Esophagus squamous epithelium (tissue), 5 donors: Measurements from ENCODE around the gene GABRR1. TPM values are rescaled to one million over a fixed set of nuclear protein-coding genes. Genes with fewer than 3 reads are reported as not detected.
"Not testable (repeated sequence)": the region's sequence is repeated elsewhere in the genome, so short reads cannot be mapped to it uniquely, and the experiment has no call there.

Experiments
- DNase-seq: peaks from one replicate; lab custom pipeline; 2025; lab: John Stamatoyannopoulos, UW
- H3K27ac ChIP-seq, 4 donors: fragments of 200-600 bp; sonication (generic); one replicate each; pipeline ENCODE4 v1.5.1; 2016 to 2019; ENCODE audit warnings: mild to moderate bottlenecking in 1 of 4
- H3K27me3 ChIP-seq, 4 donors: fragments of 200-600 bp; sonication (generic); 1 replicate in 3 of 4; 2 replicates in 1 of 4; pipeline versions ENCODE4 v1.5.1 to v1.6.0; 2017 to 2021; ENCODE audit warnings: antibody characterized with exemption in 1 of 4
- H3K36me3 ChIP-seq, 3 donors: fragments of 200-600 bp; sonication (generic); one replicate each; pipeline ENCODE4 v1.5.1; 2016 to 2019
- H3K4me1 ChIP-seq, 3 donors: fragments of 200-600 bp; sonication (generic); one replicate each; pipeline ENCODE4 v1.5.1; 2017 to 2019
- H3K4me3 ChIP-seq, 4 donors: fragments of 200-600 bp; sonication (generic); 1 replicate in 3 of 4; 2 replicates in 1 of 4; pipeline ENCODE4 v1.5.1; 2016 to 2019; ENCODE audit warnings: mild to moderate bottlenecking in 2 of 4, moderate library complexity in 1 of 4
- H3K9me3 ChIP-seq, 3 donors: fragments of 200-600 bp; sonication (generic); one replicate each; pipeline ENCODE4 v1.5.1; 2016 to 2019
- POLR2A ChIP-seq, 4 donors: fragments of 450-650 bp; IDR thresholded peaks; one replicate each; pipeline ENCODE4 v1.6.1; 2017; ENCODE audit warnings: antibody characterized with exemption in 4 of 4, mild to moderate bottlenecking in 4 of 4, moderate library complexity in 3 of 4
- WGBS, 2 donors: methylation state at CpG; one replicate each; pipeline ENCODE4 v1.1.5; 2018; 5-methylcytosine and 5-hydroxymethylcytosine counted together
- intact Hi-C: fragments of 100-400 bp; cut with DNase I; formaldehyde crosslinking; loops from one replicate; pipeline ENCODE4 v1.15.0; 2022
- total RNA-seq, 4 donors: library from RNA; depleted of rRNA; stranded (reverse); fragments of >200 nt; gene quantifications; one replicate each; pipeline ENCODE4 v1.1.0, GENCODE V29; 2016
- TF ChIP-seq, protein P1 (sequence below), 6 experiments: fragments of 450-650 bp in 4 of 6; fragments of 200-600 bp in 2 of 6; sonication (generic) in 2 of 6; IDR thresholded peaks; one replicate each; pipeline ENCODE4 v1.5.1; 2016 to 2019; ENCODE audit warnings: antibody characterized with exemption in 6 of 6, mild to moderate bottlenecking in 4 of 6, moderate library complexity in 4 of 6
- donor health status: DM: yes; HTN: yes; CAD: no.

The GABRR1 gene
- total RNA-seq, 4 donors from 2014 or later: 1.5 TPM; not detected in 3

DNA sequence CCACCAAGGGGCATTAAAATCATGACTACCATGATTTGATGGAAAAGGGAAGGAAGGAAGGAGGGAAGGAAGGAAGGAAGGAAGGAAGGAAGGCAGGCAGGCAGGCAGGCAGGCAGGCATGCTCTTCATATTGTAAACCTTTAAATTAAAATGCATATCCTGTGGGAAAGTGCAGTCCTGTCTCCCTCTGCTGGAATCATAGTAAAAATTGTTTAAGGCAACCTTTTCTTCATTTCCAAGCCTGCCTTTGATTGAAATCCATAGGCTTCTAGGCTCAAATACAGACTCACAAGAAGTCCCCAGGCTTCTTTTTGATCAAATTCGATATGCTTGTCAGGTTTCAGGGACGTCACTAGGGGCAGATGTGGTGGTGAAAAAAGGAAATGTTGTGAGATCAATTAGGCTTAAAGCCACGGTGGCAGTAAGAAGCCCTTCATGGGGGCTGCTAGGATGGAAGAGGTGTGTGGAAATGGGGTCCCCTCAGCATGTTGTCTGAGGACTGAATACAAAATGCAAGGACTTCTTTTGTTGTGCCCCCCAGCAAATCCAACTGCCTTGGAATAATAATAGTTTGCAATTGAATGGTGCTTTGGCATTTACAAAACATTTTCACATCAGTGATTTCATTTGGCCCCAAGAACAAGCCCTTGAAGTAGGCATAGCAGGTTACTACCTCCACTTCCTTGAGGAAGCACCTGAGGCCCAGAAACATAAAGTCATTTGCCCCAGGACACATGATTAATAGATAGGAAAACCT lies 25.6 kb upstream of the GABRR1 start:
- 11 to 18% methylated on average over 3 of the region's 3 CpGs for WGBS, 2 donors
- Histone ChIP-seq H3K36me3 (no peaks in the 10 kb centered on the region), H3K4me3 (no peak overlapping the region), H3K4me1 (peaks cover 0 to 9% (median 0%) of the 10 kb centered on the region in 3 donors), H3K27me3 (no peaks in the 10 kb centered on the region), H3K27ac (no peak overlapping the region), H3K9me3 (no peaks in the 10 kb centered on the region)
- intact Hi-C loops: loop anchor here (5.0 to 10.0 kb wide), 2 partner anchors 118 to 260 kb away; no protein-coding TSS in a partner anchor
- no peak for DNase-seq
- TF ChIP-seq, protein P1, sequence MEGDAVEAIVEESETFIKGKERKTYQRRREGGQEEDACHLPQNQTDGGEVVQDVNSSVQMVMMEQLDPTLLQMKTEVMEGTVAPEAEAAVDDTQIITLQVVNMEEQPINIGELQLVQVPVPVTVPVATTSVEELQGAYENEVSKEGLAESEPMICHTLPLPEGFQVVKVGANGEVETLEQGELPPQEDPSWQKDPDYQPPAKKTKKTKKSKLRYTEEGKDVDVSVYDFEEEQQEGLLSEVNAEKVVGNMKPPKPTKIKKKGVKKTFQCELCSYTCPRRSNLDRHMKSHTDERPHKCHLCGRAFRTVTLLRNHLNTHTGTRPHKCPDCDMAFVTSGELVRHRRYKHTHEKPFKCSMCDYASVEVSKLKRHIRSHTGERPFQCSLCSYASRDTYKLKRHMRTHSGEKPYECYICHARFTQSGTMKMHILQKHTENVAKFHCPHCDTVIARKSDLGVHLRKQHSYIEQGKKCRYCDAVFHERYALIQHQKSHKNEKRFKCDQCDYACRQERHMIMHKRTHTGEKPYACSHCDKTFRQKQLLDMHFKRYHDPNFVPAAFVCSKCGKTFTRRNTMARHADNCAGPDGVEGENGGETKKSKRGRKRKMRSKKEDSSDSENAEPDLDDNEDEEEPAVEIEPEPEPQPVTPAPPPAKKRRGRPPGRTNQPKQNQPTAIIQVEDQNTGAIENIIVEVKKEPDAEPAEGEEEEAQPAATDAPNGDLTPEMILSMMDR (IDR thresholded peaks at IDR 0.05): peak in 5 of 6 experiments; percentile 39 to 69 (median 53)
- TF ChIP-seq POLR2A (IDR thresholded peaks at IDR 0.05): no peak

- Histone ChIP-seq H3K4me1 (peaks cover 0 to 13% (median 0%) of the 10 kb centered on the region in 3 donors), H3K27ac (no peak overlapping the region), H3K4me3 (no peak overlapping the region), H3K36me3 (no peaks in the 10 kb centered on the region), H3K27me3 (no peaks in the 10 kb centered on the region), H3K9me3 (no peaks in the 10 kb centered on the region)
- whole genome bisulfite sequencing, 2 donors: 60 to 72% methylated on average over 3 of the region's 3 CpGs
- intact Hi-C loops: no loop called here
- TF ChIP-seq, protein P1 (IDR thresholded peaks at IDR 0.05): peak in 4 of 6 experiments; percentile 13 to 32 (median 20)
- no peak for TF ChIP-seq POLR2A (IDR thresholded peaks at IDR 0.05)
- DNase-seq: no peak
Measured at GRCh38 chr6:89239338-89239737, 22.2 kb upstream of the GABRR1 start.

- no peak overlapping the region for H3K4me3 ChIP-seq
- intact Hi-C loops: no loop called here
- no peaks in the 10 kb centered on the region for H3K9me3 ChIP-seq
- peak overlapping the region in 1 of 4 donors; percentile 39 for H3K27ac ChIP-seq
- no peak for DNase-seq
- H3K27me3 ChIP-seq: no peaks in the 10 kb centered on the region
- H3K36me3 ChIP-seq: no peaks in the 10 kb centered on the region
- H3K4me1 ChIP-seq: peaks cover 0 to 5% (median 0%) of the 10 kb centered on the region in 3 donors
- TF ChIP-seq, protein P1 (IDR thresholded peaks at IDR 0.05): no peak
- TF ChIP-seq POLR2A (IDR thresholded peaks at IDR 0.05): no peak
Measured at GRCh38 chr6:89237158-89237557, 20.0 kb upstream of the GABRR1 start.

- H3K4me1 ChIP-seq, DNase-seq, H3K36me3 ChIP-seq, H3K9me3 ChIP-seq, intact Hi-C loops, H3K4me3 ChIP-seq, H3K27me3 ChIP-seq, H3K27ac ChIP-seq: not testable (repeated sequence)
- WGBS, 2 donors: 88% methylated on average over 7 to 9 of the region's 15 CpGs
Measured at GRCh38 chr6:89233605-89234004, 16.4 kb upstream of the GABRR1 start.

- Histone ChIP-seq H3K4me3 (no peak overlapping the region), H3K4me1 (peaks cover 0 to 11% (median 0%) of the 10 kb centered on the region in 3 donors), H3K9me3 (no peaks in the 10 kb centered on the region), H3K27me3 (no peaks in the 10 kb centered on the region), H3K27ac (no peak overlapping the region), H3K36me3 (no peaks in the 10 kb centered on the region)
- DNase-seq: no peak
- 69 to 79% methylated on average over 4 of the region's 4 CpGs for WGBS, 2 donors
- no peak for TF ChIP-seq POLR2A (IDR thresholded peaks at IDR 0.05)
- TF ChIP-seq, protein P1 (IDR thresholded peaks at IDR 0.05): no peak
- intact Hi-C loops: no loop called here
Measured at GRCh38 chr6:89222712-89223039, 5.5 kb upstream of the GABRR1 start.
